ENCODE data around the gene SOX18. TPM values are rescaled to one million over a fixed set of nuclear protein-coding genes. Genes with fewer than 3 reads are reported as not detected.

The SOX18 gene
- total RNA-seq, 1 donor from 2014 or later, result 8.7 TPM

DNA sequence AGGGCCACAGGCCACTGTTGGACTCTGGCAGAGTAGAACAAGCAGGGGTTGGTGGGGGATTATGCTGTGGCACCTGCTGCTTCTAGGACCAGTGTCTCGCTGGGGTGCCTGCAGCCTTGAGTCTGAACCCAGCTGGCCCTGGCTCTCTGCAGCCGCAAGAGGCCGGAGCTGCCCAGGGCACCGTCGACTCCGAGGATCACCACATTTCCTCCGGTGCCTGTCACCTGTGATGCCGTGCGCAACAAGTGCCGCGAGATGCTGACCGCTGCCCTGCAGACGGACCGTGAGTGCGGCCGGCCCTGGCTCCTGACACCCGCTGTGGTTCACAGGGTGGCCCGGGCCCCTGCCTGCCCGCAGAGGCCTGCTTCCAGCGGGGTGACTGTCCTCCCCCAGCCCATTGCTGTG lies 19.8 kb upstream of the SOX18 start:
- no peak for DNase-seq (ENCODE audit: low spot score)

DNA sequence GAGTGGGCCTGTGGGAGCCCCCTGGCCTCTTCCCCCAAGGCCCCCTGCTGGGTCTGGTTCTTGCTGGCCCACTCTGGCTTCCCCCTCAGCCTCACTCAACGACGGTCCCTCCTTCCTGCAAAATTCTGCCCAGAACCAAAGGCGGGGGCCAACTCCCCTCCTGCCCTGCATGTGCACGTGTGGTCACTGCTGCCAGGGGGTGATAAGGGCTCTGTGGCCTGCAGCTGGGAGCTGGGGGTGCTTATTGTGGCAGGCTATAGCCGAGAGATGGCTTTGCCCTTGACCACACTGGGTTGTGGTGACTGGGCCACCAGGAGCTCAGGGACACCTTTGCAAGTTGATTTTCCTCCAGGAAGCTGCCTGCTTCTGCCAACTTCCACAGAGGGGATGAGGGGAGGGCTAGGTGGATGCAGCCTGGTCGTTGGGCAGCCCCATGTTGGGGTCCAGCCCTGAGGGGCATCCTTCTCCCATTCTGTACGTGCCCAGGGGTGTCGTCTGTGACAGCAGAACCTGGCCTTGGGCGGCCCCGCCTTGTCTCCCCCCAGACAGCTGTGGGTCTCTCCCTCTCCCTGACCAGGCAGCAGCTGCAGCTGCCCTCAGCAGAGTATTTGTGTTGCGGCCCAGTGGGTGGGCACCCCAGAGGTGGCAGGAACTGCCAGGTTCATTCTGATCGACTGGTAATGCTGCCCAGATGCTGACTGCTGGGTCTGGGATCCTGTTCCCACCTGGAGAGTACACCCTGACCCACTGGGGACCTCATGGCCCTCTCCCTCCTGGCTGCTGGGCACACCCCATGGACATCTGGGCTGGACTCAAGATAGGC lies 19.2 kb upstream of the SOX18 start:
- DNase-seq (ENCODE audit: low spot score), result no peak

DNA sequence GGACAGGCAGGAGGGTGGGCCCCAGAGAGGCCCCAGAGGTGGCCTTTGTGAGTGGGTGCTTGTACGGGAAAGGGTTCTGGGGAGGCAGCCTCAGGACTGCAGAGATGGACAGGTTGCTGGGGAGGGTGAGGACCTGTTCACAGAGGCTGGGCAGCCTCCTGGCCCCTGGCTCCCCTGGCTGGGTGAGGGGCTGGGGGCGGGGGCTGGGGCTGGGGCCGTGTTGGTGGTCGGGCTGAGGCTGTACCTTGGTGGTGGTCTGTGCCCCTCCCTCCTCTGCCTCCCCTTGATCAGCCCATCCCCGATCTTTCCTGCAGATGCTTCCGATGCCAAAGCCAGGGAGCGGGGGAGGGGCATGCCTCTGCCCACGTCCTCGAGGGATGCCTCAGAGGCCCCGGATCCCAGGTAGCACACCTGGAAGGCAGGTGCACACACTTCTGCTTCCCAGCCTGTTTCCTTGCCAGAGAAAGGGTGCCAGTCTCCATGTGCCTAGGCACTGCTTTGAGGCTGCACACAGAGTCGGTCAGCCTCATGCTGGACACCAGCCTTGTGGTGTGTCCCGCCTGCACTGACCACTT lies 18.4 kb upstream of the SOX18 start:
- no peak for DNase-seq (ENCODE audit: low spot score)

DNA sequence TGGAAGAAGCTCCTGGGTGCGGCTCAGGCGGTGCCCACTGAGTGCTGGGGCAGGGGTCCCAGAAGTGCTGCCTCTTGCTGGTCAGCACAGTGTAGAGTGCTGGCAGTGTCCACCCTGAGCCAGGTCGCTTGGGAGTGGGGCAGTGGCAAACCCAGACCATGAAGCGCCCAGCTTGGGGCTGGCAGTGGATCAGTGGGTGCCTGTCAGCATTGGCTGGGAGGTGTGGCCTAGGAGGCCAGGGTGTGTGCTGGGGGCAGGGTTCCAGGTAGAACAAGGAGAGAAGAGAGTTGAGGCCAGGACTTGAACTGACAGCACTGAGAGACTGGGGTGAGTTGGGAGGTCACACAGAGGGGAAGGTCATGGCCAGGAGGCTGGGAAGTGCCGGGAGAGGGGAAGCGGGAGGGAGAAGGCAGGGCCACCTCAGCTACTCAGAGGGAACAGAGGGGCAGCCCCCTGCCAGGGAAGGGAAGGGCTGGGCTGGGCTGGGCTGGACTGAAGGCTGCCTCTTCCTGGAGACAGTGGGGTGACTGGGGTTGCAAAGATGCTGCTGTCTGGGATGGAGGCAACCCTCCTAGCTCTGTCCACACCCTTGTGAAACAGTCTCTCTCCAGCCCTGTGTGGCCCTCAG lies 17.7 kb upstream of the SOX18 start:
- DNase-seq (ENCODE audit: low spot score), result no peak

DNA sequence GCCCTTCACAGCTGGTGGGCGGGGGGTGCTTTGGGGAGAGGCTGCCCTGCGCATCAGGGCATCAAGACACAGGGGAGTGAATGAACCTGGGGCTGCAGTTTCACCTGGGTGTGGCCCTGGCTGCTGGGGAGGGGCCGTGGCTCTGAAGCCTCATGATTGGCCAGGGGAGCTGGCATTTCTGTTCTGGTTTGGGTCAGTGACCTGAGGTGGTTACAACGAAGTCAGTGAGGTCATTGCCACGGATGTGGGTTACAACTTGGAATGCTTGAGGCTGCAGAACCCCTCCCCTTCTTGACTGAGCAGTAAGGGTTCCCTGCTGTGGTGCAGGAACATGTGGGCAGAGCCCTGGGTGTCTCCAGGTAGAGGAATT lies 16.5 kb upstream of the SOX18 start:
- DNase-seq (ENCODE audit: low spot score), result no peak

DNA sequence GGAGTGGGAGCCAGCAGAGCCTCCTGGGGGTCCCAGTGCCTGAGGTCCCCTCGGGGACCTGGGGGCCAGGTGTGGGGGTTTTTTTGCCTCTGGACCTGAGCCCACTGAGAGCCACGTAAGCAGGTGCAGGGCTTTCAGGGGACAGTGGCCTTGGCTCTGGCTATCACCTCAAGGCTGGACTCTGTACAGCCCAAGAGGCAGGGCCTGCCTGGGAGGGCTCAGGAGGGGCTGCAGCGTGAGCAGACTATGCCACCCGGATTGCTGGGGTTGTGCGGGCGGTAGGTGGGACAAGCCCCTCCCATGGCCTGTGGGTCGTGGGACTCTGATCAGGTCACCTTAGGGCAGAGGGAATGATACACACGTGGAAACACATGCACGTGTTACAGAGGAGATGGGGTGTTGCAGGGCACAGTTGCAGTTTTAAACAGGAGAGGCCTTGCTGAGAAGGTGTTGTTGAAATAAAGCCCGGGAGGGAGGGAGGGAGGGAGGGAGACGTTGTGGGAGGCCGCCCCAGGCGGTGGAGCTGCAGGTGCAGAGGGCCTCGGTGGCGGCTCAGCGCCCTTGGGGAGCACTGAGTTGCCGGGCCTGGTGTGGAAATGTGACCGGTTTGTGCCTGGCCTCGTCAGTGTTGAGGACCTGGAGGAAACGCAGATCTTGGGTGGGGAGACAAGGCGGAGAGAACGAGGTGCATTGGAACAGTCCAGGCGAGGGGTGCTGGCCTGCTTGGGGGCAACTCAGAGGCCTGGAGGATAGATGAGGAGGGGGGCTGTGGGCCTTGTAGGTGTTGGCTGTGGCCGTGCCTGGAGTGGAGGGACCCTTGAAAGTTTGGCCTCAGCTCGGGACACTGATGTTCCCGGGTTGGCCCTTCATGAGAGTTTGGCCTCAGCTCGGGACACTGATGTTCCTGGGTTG lies 15.9 kb upstream of the SOX18 start:
- no peak for DNase-seq (ENCODE audit: low spot score)

DNA sequence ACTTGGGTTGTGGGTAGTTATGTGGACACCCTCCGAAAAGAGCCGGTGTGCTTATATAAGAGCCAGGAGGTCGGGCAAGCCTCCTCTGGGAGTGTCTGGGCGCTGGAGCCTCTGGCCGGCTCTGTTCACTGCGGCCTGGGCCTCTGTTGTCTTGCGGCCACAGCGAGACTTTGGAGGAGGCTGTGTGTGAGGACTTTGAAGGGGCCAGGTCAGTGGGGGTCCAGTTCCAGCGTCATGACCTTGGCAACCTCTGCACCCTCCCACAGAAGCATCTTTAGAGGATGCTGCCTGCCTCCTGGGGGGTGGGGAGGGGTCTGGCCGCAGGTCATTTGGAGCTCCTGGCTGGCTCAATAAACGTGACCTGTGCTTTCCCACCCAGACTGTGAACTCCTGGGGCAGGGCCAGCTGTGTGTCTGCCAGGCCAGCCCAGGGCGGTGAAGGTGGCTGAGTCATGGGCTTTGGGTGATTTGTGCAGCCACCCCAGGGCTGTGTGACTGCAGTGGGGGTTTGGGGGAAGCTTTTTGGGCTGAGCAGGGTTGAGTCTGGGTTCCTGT lies 14.8 kb upstream of the SOX18 start:
- DNase-seq (ENCODE audit: low spot score), result no peak

DNA sequence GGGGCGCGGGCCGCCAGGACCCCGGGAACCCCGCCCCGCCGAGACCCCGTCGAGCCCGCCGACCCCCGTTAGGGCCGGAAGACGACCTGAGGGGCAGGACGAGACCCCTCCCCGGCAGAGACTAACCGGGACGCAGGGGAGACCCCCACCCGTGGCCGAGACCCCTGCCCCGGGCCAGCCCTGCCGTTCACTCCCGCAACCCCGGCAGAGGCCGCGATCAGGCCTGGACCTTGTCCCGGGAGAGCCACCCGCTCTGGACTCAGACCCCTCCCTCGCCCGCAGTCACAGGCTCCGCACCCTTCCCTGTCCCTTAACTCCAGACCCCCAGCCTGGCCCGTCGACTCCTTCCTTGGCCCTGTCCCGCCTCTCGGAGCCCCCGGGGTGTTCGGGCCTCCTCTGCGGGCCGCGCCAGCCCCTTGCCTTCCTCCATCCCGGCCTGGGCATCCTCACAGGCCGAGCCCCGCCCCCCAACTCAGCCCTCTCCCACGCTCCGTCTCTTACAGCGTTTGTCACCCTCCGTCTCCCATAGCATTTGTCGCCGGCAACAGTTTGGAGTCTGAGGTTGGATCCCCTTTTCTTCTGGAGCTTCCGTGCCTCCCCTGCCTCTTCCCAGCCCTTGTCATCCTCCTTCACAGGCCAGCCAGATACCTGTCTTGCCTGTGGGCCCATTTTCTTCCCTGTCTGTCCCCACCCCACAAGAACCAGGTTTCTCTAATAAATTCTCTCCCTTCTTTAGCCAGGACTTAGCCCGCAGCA lies 14.1 kb upstream of the SOX18 start:
- DNase-seq (ENCODE audit: low spot score), result no peak

DNA sequence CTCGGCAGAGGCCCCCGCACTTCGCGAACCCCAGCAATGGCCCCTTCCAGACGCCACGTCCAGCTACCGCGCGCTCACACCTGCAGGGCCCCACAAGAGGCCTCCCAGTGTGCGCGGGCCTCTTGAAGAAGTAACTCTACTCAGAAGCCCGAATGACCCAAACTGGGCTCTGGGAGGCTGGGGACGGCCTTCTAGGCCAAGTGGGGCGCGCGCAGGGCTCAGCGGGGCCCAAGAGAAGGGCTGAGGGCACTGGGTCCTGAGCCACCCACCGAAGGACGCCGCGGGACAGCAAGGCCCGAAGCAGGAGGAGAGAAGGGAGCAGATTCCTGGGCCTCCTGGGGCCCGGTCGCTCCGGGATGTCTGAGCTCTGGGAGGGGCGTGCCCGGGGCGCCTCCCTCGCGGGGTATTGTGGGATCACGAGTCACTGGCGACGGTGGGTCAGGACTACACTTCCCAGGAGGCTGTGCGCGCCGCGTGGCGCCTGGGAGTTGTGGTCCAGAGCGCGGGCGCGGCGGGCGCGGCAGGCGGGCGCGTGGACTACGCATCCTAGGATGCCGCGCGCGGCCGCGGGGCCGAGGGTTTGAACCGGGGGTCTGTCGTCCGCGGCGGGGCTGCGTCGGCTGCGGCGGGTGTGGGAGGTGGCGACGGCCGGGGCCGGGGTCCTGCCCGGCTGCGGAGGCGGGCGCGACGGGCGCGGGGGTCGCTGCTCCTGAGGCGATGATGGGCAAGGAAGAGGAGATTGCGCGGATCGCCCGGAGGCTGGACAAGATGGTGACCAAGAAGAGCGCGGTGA lies 13.4 kb upstream of the SOX18 start, which contains the start of gene TCEA2:
TSS of gene TCEA2 (plus strand) at position 603 of the 793 bp plus-strand sequence. CDS start at position 718, 115 bp downstream.
- DNase-seq (ENCODE audit: low spot score), result peak; percentile 98

DNA sequence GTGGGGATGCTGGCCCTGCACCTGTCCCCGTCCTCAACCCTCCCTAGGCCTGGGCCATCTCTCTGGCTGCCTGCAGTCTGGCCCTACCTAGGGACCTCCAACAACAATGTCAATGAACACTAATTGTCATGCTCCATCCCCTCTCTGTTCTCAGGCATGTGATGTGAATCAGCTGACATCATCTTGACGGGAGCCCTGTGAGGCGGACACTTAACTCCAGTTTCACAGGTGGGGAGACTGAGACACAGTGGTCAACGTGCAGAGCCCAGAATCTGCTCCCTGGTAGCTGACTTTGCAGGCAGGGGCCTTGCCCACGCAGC lies 12.8 kb upstream of the SOX18 start:
- no peak for DNase-seq (ENCODE audit: low spot score)

DNA sequence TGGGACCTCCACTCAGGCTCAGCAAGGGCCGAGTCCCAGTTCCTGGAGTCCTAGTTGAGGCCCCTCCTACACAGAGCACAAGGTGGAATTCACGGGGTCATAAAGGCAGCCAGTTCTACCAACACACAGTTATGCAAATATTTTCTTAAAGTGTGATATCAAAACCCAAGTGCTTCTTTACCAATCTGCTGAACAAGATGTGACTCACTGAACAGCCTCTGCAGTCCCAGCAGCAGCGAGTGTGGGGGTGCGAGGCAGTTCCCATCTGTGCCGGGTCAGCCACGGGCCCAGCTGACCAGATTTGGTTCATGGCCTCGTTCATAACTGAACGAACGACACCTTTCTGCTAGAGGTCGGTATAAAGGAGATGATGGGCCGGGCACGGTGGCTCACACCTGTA lies 9.1 kb upstream of the SOX18 start:
- no peak for DNase-seq (ENCODE audit: low spot score)

DNA sequence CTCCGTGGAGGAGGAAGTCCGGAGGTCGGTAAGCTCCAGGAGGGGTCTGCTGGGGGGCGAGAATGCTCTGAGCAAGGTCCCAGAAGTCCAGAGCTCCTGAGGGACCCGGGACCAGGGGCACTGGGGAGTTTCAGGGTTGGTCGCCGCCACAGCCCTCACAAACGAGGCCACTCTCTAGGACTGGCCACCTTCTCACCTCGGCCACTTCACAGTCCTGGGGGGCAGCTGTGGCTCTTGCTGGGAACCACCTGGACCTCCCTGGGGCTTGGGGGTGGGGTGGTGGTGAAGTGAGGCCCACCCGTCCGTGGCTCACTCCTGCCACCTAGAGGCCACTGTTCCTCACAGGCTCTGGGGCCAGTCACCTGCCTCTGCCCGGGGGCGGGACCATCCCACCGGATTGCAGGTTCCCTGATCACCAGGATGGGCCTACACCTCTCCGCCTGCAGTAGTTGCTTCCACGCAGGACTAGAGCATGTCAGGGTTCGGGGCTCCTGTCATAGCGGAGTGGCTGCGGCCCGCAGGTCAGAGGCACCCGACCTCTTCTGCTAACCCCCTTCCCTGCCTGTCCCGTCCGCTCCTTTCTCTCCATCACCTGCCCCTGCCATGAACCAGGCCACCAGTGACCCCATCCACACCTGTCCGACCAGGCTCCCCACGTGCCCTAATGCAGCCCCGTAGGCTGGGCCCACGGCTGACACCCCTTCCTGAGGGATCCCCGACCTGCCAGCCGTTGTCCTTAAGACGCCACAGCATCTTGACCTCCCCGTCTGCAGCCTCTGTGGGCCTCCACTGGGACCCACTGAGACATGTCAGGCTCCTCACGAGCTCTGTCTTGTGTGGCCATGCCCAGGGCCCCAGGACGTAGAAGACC lies 8.4 kb upstream of the SOX18 start:
- DNase-seq (ENCODE audit: low spot score), result peak; percentile 69

DNA sequence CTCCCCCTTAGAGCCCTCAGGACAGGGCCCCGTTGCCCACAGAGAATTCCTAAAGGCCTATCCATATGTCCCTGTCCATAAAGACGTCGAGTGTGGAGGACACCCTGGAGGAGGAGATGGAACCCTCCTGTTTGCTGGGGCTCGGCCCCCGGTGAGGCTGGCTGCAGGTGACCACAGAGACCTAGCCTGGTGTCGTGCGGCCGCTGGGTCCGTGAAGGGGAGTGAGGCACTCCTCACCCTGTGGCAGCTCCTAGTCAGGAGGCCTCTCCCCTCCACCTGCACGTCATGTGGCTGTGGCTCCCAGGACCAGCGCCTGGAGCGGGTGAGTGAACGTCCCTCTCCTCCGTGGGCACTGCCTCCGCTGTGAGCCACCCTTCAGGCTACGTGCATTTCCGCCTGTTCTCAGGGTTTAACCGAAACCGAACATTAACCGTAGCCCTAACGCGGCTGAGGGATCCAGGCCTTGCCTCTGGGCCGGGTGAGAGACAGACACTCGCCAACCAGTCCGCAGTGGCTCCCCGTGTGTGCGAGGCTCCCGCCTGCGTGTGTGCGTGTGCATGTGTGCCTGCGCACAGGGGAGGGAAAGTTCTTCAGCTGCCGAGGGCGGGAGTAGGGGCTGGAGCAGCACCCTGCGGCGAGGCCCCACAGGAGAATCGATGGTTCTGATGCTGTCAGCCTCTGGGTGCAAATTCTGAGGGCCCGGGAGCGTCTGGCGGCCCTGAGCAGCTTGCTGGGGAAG lies 7.6 kb upstream of the SOX18 start:
- DNase-seq (ENCODE audit: low spot score), result no peak

DNA sequence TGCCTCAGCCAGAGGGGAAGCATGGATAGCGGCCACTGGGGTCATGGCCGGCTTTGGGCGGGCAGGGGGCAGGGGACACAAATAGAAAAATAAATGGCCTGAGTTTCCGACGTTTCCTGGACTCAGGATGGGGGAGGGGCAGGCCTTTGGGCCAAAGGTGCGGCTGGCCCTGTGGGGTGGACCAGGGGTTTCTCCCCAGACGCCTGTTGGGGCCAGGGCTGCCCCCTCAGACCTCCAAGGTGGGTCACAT lies 7.1 kb upstream of the SOX18 start:
- DNase-seq (ENCODE audit: low spot score), result no peak

DNA sequence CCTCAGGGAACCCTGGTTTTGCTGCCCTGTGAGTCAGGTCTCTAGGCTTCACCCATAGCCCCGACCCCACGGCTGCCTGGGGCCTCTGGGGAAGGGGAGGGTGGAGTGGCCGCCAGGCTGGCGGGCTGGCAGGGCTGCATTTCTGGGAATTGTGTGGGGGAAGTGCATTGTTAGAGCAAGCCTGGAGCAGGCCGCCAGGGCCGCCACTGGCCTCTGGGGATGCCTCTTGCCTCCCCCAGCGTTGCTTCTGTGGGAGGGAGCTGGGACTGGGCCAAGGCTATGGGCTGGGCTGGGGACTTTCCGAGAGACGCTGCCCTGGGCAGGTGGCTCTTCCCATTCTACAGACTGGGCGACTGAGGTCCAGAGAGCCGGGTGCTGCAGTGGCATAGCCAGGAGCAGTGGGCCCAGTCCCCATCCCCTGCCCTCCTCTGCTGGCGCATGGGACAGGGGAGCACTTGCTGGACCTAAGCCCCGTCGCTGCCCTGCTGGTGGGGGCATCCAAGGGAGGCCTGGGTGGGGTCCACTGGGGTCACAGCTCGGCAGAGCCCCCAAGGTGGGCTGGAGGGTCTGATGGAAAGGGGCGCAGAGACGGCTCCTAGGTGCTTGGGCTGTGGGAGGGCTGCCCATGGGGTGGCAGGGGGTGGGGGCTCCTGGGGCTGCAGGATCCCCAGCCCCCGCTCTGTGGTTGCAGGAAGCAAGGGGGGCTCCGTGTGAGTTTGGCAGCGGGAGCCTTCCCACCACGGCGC lies 6.6 kb upstream of the SOX18 start:
- peak; percentile 82 for DNase-seq (ENCODE audit: low spot score)

DNA sequence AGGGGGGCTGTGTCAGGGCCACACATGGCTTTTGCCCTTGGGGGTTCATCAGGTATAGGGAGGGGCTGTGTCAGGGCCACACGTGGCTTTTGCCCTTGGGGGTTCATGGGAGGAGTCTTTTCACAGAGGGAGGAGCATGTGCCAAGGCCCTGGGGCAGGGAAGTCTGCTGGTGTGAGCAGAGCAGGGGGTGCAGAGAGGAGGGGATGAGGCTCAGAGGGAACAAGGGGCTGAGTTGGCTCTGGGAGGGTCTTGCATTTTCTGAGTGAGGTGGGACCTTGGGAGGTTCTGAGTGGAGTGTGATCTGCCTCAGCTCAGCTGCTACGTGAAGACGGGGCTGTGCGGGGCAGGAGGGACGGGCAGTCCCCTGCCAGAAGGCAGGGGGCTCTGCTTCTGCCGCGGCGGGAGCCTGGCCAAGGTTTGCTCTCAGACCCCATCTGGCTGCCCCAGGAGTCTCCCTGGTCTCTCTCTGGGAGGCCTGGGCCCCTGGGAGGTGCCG lies 6.0 kb upstream of the SOX18 start:
- no peak for DNase-seq (ENCODE audit: low spot score)

DNA sequence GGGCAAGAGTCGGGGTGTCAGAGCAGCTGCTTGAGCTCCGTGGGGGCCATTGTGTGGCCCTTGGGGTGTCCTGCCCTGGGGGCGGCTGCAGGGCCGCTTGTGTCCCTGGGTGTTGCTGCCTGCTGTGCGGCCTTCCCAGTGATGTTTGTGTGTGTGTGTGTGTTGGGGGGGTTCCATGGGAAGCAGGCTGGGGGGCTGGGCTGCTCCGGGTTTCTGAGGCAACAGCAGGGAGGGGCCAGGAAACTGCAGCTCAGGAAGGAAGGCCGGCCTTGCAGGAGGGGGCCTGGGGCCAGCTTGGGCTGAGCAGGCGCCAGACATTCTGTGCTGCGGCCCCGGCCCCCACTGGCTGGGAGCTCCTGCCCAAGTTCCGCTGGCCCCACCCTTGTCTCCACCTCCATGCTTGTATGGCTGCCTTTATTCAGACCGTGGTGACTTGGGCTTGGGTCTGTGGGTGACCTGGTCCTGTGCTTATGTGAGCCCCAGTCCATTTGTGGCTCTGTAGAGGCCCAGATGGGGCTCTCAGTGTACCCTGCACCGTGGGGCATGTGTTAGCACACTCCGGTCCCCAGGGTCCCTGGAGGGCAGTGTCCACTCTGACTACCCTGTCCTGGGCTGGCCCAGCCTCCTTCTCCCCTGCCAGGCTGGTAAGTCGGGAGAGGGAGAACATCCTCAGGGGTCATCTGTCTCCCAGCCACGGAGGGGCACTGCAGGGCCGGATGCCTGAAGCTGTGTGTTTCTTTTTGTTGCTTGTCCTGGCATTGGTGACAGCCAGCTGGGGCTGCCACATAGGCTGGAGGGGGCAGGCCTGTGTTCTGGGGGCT lies 4.6 kb upstream of the SOX18 start:
- peak; percentile 93 for DNase-seq (ENCODE audit: low spot score)
